ENCODE measurements around the gene MRPS31. TPM values are rescaled to one million over a fixed set of nuclear protein-coding genes. Genes with fewer than 3 reads are reported as not detected.

MRPS31 gene
- total RNA-seq, 1 donor from 2014 or later = 22.2 TPM

DNA sequence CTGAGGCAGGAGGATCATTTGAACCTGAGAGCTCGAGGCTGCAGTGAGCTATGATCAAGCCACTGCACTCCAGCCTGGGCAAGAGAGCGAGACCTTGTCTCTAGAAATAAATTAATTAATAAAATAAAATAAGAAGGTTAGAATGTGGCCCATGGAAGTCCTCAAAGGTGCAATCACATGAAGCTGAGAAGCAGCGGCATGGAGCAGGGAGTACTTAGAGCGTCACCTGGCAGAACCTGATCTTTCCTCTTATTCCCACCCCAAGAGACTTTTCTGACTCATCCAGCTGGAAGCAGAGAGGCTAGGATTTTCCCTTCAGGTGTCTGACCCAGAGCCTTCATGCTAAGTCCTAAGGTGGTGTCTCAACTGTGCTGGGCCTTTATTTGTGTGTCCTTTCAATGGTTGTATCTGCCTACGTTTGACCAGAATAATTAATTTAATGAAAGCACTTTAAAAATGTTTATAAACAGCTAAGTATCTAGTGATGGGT, 8.9 kb upstream of the MRPS31 start:
- no peak for DNase-seq
- Histone ChIP-seq H3K4me1 (peaks cover 14% of the 10 kb centered on the region), H3K27me3 (ENCODE audit: low read depth) (no peaks in the 10 kb centered on the region), H3K27ac (no peak overlapping the region), H3K9me3 (no peaks in the 10 kb centered on the region), H3K36me3 (no peaks in the 10 kb centered on the region), H3K4me3 (no peak overlapping the region)
- intact Hi-C loops (cut with DNase I) = no loop called here
- no peak for ATAC-seq
- no peak for TF ChIP-seq CTCF (IDR thresholded peaks at IDR 0.05)

GRCh38 chr13:40779049-40779448, 8.1 kb upstream of the MRPS31 start:
- Histone ChIP-seq H3K27ac (no peak overlapping the region), H3K9me3 (no peaks in the 10 kb centered on the region), H3K4me1 (peaks cover 14% of the 10 kb centered on the region), H3K4me3 (no peak overlapping the region), H3K27me3 (ENCODE audit: low read depth) (no peaks in the 10 kb centered on the region), H3K36me3 (no peaks in the 10 kb centered on the region)
- no peak for TF ChIP-seq CTCF (IDR thresholded peaks at IDR 0.05)
- intact Hi-C loops (cut with DNase I) = no loop called here
- no peak for DNase-seq
- no peak for ATAC-seq

- no peak overlapping the region for H3K4me3 ChIP-seq
- intact Hi-C loops (cut with DNase I) = no loop called here
- DNase-seq (no peak), ATAC-seq (no peak)
- H3K27ac ChIP-seq = no peak overlapping the region
- TF ChIP-seq CTCF (IDR thresholded peaks at IDR 0.05) = no peak
- no peaks in the 10 kb centered on the region for H3K27me3 ChIP-seq (ENCODE audit: low read depth)
- no peaks in the 10 kb centered on the region for H3K9me3 ChIP-seq
- peaks cover 14% of the 10 kb centered on the region for H3K4me1 ChIP-seq
- no peaks in the 10 kb centered on the region for H3K36me3 ChIP-seq
Observed at GRCh38 chr13:40777809-40778175, 6.8 kb upstream of the MRPS31 start.

GRCh38 chr13:40777166-40777808, 6.3 kb upstream of the MRPS31 start:
- H3K27ac ChIP-seq = peak overlapping the region; percentile 56
- DNase-seq = no peak
- intact Hi-C loops (cut with DNase I) = no loop called here
- no peaks in the 10 kb centered on the region for H3K36me3 ChIP-seq
- ATAC-seq = peak; percentile 86 to 90
- H3K4me1 ChIP-seq = peaks cover 14% of the 10 kb centered on the region
- no peaks in the 10 kb centered on the region for H3K9me3 ChIP-seq
- H3K27me3 ChIP-seq (ENCODE audit: low read depth) = no peaks in the 10 kb centered on the region
- H3K4me3 ChIP-seq = peak overlapping the region; percentile 38
- peak; percentile 67 for TF ChIP-seq CTCF (IDR thresholded peaks at IDR 0.05)

GRCh38 chr13:40776681-40777165, 5.7 kb upstream of the MRPS31 start:
- TF ChIP-seq CTCF (IDR thresholded peaks at IDR 0.05) = no peak
- peaks cover 14% of the 10 kb centered on the region for H3K4me1 ChIP-seq
- no peak for DNase-seq
- H3K36me3 ChIP-seq = no peaks in the 10 kb centered on the region
- peak; percentile 67 to 80 for ATAC-seq
- H3K27me3 ChIP-seq (ENCODE audit: low read depth) = no peaks in the 10 kb centered on the region
- intact Hi-C loops (cut with DNase I) = no loop called here
- H3K9me3 ChIP-seq = no peaks in the 10 kb centered on the region
- no peak overlapping the region for H3K4me3 ChIP-seq
- peak overlapping the region; percentile 56 for H3K27ac ChIP-seq

Data from lower lobe of right lung (tissue), 2 donors.